ENCODE measurements around the gene TOP2A. TPM values are rescaled to one million over a fixed set of nuclear protein-coding genes. Genes with fewer than 3 reads are reported as not detected.

Gene TOP2A
- total RNA-seq, 1 experiment from 2014 or later = 230 TPM

DNA sequence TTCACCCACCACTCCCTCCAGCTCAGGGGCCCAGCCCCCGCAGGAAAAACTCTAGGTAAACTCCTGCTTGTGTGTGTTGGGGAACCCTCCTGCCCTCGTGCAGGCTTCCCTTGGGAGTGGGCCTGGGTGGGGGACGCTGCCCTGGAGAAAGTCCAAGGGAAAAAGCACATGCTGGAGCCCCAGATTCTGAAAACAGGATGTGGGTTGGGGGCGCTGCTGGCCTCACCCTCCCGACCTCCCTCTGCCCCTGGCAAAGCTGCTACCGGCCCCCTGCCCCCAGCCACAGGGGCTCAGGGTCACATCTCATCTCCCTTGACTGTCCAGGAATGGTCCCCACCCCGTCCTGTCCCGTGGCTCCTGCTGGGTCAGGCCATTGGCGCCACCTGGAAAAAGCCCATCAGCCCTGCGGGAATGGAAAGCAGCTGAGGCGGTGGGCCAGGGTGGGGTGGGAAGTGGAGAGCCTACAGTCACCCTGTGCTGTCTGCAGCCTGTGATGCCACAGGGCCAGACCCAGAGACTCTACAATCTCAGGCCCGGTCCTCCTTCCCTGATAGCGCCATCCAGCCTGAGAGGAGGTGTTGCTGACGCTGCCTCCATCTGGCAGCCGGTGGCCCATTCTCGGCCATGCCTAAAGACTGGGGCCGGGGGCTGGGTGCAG is 50.7 kb downstream of the TOP2A start:
- H3K14ac ChIP-seq (ENCODE audit: insufficient read depth, low read length) = no peak overlapping the region; the same call in 1 of the 2 replicates
- H2BK5ac ChIP-seq (ENCODE audit: insufficient read length, low read length) = no peak overlapping the region
- H2AFZ ChIP-seq (ENCODE audit: low read length) = no peak overlapping the region
- H4K91ac ChIP-seq (ENCODE audit: insufficient read length, low read depth, low read length) = no peak overlapping the region
- H4K5ac ChIP-seq (ENCODE audit: insufficient read length, low read depth, low read length) = no peak overlapping the region
- H3K4ac ChIP-seq (ENCODE audit: low read depth, low read length) = no peak overlapping the region
- no peak overlapping the region for H2AK5ac ChIP-seq (ENCODE audit: insufficient read length, low read length)
- H3K23me2 ChIP-seq (ENCODE audit: insufficient read length, low read depth, low read length, poor library complexity, severe bottlenecking) = peaks cover 10% of the 10 kb centered on the region
- no peak overlapping the region for H3K4me2 ChIP-seq (ENCODE audit: insufficient read depth, insufficient read length, low read length)
- H4K20me1 ChIP-seq (ENCODE audit: control insufficient read depth, insufficient read depth, insufficient read length) = no peaks in the 10 kb centered on the region
- Mint-ChIP-seq H3K4me1 (peaks cover 11 to 26% of the 10 kb centered on the region in 2 experiments), H3K4me3 (no peak overlapping the region), H3K9me3 (peaks cover 2 to 6% of the 10 kb centered on the region in 2 experiments; a peak in 4 of 5 replicates), H3K36me3 (ENCODE audit: insufficient read depth in 1 of 3, low read depth in 3 of 3) (peaks cover 0 to 5% (median 2%) of the 10 kb centered on the region in 3 experiments; a peak in 4 of 7 replicates), H3K27ac (no peak overlapping the region), H3K27me3 (ENCODE audit: low read depth) (peaks cover 28% of the 10 kb centered on the region)
- H3K79me1 ChIP-seq (ENCODE audit: insufficient read depth, low read depth, low read length, poor library complexity, severe bottlenecking) = no peaks in the 10 kb centered on the region
- H3K9me3 ChIP-seq (ENCODE audit: control insufficient read depth, low read depth, low read length) = no peaks in the 10 kb centered on the region
- TF ChIP-seq, protein P1, sequence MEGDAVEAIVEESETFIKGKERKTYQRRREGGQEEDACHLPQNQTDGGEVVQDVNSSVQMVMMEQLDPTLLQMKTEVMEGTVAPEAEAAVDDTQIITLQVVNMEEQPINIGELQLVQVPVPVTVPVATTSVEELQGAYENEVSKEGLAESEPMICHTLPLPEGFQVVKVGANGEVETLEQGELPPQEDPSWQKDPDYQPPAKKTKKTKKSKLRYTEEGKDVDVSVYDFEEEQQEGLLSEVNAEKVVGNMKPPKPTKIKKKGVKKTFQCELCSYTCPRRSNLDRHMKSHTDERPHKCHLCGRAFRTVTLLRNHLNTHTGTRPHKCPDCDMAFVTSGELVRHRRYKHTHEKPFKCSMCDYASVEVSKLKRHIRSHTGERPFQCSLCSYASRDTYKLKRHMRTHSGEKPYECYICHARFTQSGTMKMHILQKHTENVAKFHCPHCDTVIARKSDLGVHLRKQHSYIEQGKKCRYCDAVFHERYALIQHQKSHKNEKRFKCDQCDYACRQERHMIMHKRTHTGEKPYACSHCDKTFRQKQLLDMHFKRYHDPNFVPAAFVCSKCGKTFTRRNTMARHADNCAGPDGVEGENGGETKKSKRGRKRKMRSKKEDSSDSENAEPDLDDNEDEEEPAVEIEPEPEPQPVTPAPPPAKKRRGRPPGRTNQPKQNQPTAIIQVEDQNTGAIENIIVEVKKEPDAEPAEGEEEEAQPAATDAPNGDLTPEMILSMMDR (conservative IDR thresholded peaks at IDR 0.05) = no peak
- no peak overlapping the region for H3T11ph ChIP-seq (ENCODE audit: low read length)
- WGBS (ENCODE audit: extremely low coverage, insufficient read length, low lambda C conversion rate) = no CpG with 5 or more reads among the region's 17 CpGs
- no peak overlapping the region for H2BK15ac ChIP-seq (ENCODE audit: low read depth, low read length)
- H3K79me2 ChIP-seq (ENCODE audit: insufficient read depth, low read length) = no peaks in the 10 kb centered on the region
- H3K9ac ChIP-seq (ENCODE audit: extremely low read depth, insufficient read length, low read length) = no peak overlapping the region
- no peak overlapping the region for H4K8ac ChIP-seq (replicated peaks; ENCODE audit: insufficient read length, low read depth, low read length)
- peaks cover 3% of the 10 kb centered on the region for H3K4me1 ChIP-seq (ENCODE audit: insufficient read depth, low read length)
- H3K18ac ChIP-seq (ENCODE audit: insufficient read length, low read depth, low read length) = no peak overlapping the region
- no peak overlapping the region for H3K23ac ChIP-seq (ENCODE audit: insufficient read length, low read depth, low read length)
- no peak for DNase-seq
- no peak overlapping the region for H2BK20ac ChIP-seq (ENCODE audit: low read depth, low read length, poor library complexity, severe bottlenecking)
- no peak overlapping the region for H3K27ac ChIP-seq (ENCODE audit: insufficient read length, low read depth, low read length)
- H2BK12ac ChIP-seq (ENCODE audit: insufficient read length, low read depth, low read length) = no peak overlapping the region
- no peak overlapping the region for H2BK120ac ChIP-seq (ENCODE audit: low read depth, low read length, poor library complexity, severe bottlenecking)
- H3K56ac ChIP-seq (ENCODE audit: insufficient read length, low read depth, low read length) = no peak overlapping the region
- H3K27me3 ChIP-seq (ENCODE audit: insufficient read depth, low read length) = peaks cover 9% of the 10 kb centered on the region; the same call in 1 of the 2 replicates
